GM12878 (cell line): ENCODE results near the gene RNF175. TPM values are rescaled to one million over a fixed set of nuclear protein-coding genes. Genes with fewer than 3 reads are reported as not detected.

ENCODE experiments used
- ATAC-seq: fragments of 200-7000 bp; cut with Tn5 transposase; 3 replicates; pipeline ENCODE4 v1.9.1; 2020; ENCODE audit warnings: mild to moderate bottlenecking, moderate library complexity
- BruUV-seq: library from RNA; stranded (reverse); fragments of 400-500 nt; replicated peaks from 2 replicates; lab custom pipeline; 2021; lab: Mats Ljungman, UMichigan
- CTCF ChIA-PET: fragments of 300-600 bp; sonication (Branson Sonifier 250); formaldehyde crosslinking; extraction: SDS; loops from one replicate; lab custom pipeline; 2021; ENCODE audit warnings: inconsistent platforms; lab: Yijun Ruan, JAX
- POLR2A ChIA-PET: fragments of 350-600 bp; formaldehyde crosslinking; extraction: SDS; loops from one replicate; lab custom pipeline; 2021; ENCODE audit warnings: inconsistent platforms; lab: Charles Lee
- RAD21 ChIA-PET: fragments of 300-600 bp; sonication (Branson Sonifier 250); formaldehyde crosslinking; loops from one replicate; lab custom pipeline; 2023; ENCODE audit warnings: antibody characterized with exemption; ENCODE audit not compliant: unreplicated experiment; lab: Charles Lee
- SMC1A ChIA-PET: fragments of 300-600 bp; sonication (Branson Sonifier 250); formaldehyde crosslinking; loops from one replicate; lab custom pipeline; 2023; ENCODE audit not compliant: unreplicated experiment, uncharacterized antibody; lab: Charles Lee
- DNase-seq: peaks from one replicate; pipeline ENCODE4 v3.0.0-alpha.2; 2011; ENCODE audit warnings: low read depth, low spot score
- FAIRE-seq: peaks from 3 replicates; lab custom pipeline; 2011; peaks lifted over from hg19 to GRCh38; lab: Jason Lieb, UNC
- H2AFZ ChIP-seq: 2 replicates; pipeline ENCODE4 v1.6.0; 2011; ENCODE audit warnings: low read depth, low read length, control low read depth; ENCODE audit not compliant: control insufficient read depth
- H3K27ac ChIP-seq: 2 replicates; pipeline ENCODE4 v1.5.1; 2011; ENCODE audit warnings: control low read depth; ENCODE audit not compliant: control insufficient read depth, insufficient read depth
- H3K27me3 ChIP-seq, 2 experiments: replicated peaks in 1 of 2; 2 replicates each; pipeline versions ENCODE4 v1.6.0 to v1.6.1; 2011; ENCODE audit warnings: low read length in 1 of 2; ENCODE audit not compliant: control insufficient read depth in 2 of 2, insufficient read depth in 2 of 2
- H3K36me3 ChIP-seq, 2 experiments: 2 replicates each; pipeline ENCODE4 v1.5.1; 2011; ENCODE audit warnings: low read length in 1 of 2; ENCODE audit not compliant: control insufficient read depth in 2 of 2, insufficient read depth in 2 of 2
- H3K4me1 ChIP-seq: 2 replicates; pipeline ENCODE4 v1.6.1; 2011; ENCODE audit warnings: mild to moderate bottlenecking, low read length, moderate library complexity, mixed read lengths; ENCODE audit not compliant: control insufficient read depth, insufficient read depth
- H3K4me2 ChIP-seq: 2 replicates; pipeline ENCODE4 v1.6.0; 2011; ENCODE audit warnings: control low read depth; ENCODE audit not compliant: control insufficient read depth, insufficient read depth
- H3K4me3 ChIP-seq: fragments of 200-600 bp; sonication (generic); 2 replicates; pipeline ENCODE4 v1.5.1; 2016
- H3K79me2 ChIP-seq: 2 replicates; pipeline ENCODE4 v1.6.0; 2011; ENCODE audit warnings: low read length; ENCODE audit not compliant: control insufficient read depth, insufficient read depth
- H3K9ac ChIP-seq: 2 replicates; pipeline ENCODE4 v1.8.0; 2011; ENCODE audit warnings: low read length, control low read depth, mixed read lengths; ENCODE audit not compliant: control insufficient read depth, insufficient read depth
- H3K9me3 ChIP-seq: replicated peaks from 3 replicates; pipeline ENCODE4 v1.5.1; 2011; ENCODE audit warnings: mild to moderate bottlenecking, low read length; ENCODE audit not compliant: control insufficient read depth, insufficient read depth
- H4K20me1 ChIP-seq: 2 replicates; pipeline ENCODE4 v1.6.0; 2011; ENCODE audit not compliant: control insufficient read depth, insufficient read depth
- PKNOX1 ChIP-seq: fragments of 450-650 bp; IDR thresholded peaks from 2 replicates; pipeline ENCODE4 v1.6.1; 2016; ENCODE audit warnings: mild to moderate bottlenecking
- POLR2AphosphoS2 ChIP-seq: IDR thresholded peaks from 2 replicates; pipeline ENCODE4 v1.6.1; 2011; ENCODE audit warnings: low read depth, mild to moderate bottlenecking, low read length, improper control_type of control experiment, moderate library complexity
- TBL1XR1 ChIP-seq: IDR thresholded peaks from 2 replicates; pipeline ENCODE4 v1.6.1; 2012; ENCODE audit warnings: low read depth, low read length, improper control_type of control experiment
- ZBTB11 ChIP-seq: fragments of 450-650 bp; formaldehyde crosslinking; IDR thresholded peaks from 2 replicates; pipeline ENCODE4 v1.5.0; 2022; ENCODE audit warnings: mild to moderate bottlenecking, missing genetic modification characterization
- in situ Hi-C: fragments of 300-500 bp; cut with MboI; formaldehyde crosslinking; loops from 9 replicates; pipeline ENCODE4 v1.14.3; 2018; ENCODE audit warnings: mixed read lengths
- intact Hi-C: fragments of 100-400 bp; cut with micrococcal nuclease; formaldehyde crosslinking; loops from one replicate; pipeline ENCODE4 v1.14.2; 2022; ENCODE audit not compliant: unreplicated experiment
- polyA plus RNA-seq, 11 experiments: library from polyadenylated mRNA; depleted of rRNA in 4 of 11; unstranded in 6 of 11; stranded (reverse) in 5 of 11; fragments of >200 nt; fragmentation: Nextera tagmentation in 4 of 11; fragmentation: Illumina TruSeq in 1 of 11; extraction: Ambion mirVana in 4 of 11; extraction: Trizol in 1 of 11; gene quantifications; 1 replicate in 1 of 11; 2 replicates in 10 of 11; pipeline versions ENCODE4 v1.2.1 to v1.2.3, GENCODE V29; 2011 to 2016; ENCODE audit warnings: inconsistent platforms in 2 of 11, missing spikeins in 2 of 11, low read depth in 1 of 11
- total RNA-seq, 4 experiments: library from RNA; depleted of rRNA in 3 of 4; stranded (reverse); fragments of >200 nt in 3 of 4; fragmentation: Illumina TruSeq in 1 of 4; extraction: Trizol in 1 of 4; gene quantifications; 2 replicates each; pipeline versions ENCODE4 v1.2.1 to v1.2.3, GENCODE V29; 2013 to 2021
- TF ChIP-seq, protein P1 (sequence below): fragments of 150-350 bp; IDR thresholded peaks from 2 replicates; pipeline ENCODE4 v1.6.1; 2016; ENCODE audit warnings: low read depth, low read length
- TF ChIP-seq, protein P2 (sequence below): fragments of 450-650 bp; IDR thresholded peaks from 2 replicates; pipeline ENCODE4 v1.6.1; 2016; ENCODE audit warnings: mild to moderate bottlenecking, moderate library complexity, borderline replicate concordance

RNF175 gene
- total and polyA plus RNA-seq, 10 of the 15 experiments (the other 5 are each of a cell fraction or from before 2014, with no cell fraction given): not detected

- no peak for TF ChIP-seq ZBTB11
- no peak for TF ChIP-seq POLR2AphosphoS2
- TF ChIP-seq PKNOX1: no peak
These were observed 18.3 kb downstream of the RNF175 start (continued) for GRCh38 chr4:153741541-153741940.

DNA sequence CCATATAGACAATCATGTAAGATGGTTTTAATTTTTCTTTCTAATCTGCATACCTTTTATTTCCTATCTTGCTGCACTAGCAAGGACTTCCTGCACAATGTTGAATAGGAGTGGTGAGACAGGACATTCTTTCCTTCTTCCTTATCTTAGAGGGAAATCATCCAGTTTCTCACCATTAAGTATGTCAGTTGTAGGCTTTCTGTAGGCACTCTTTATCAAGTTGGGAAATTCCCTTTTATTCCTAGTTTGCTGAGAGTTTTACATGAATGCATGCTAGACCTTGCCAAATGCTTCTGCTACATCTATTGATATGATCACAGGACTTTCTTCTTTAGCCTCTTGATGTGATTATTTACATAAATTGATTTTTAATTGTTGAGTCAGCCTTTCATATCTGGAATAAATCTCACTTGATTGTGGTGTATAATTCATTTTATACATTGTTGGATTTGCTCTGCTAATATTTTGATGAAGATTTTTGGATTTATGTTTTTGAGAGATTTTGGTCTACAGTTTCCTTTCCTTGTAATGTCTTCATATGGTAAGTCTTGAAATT lies 23.8 kb downstream of the RNF175 start:
- DNase-seq (no peak), ATAC-seq (no peak), FAIRE-seq (no peak)
- H2AFZ ChIP-seq: no peak overlapping the region
- in situ Hi-C loops (no loop called here), intact Hi-C loops (no loop called here)
- no peak overlapping the region for H3K9ac ChIP-seq
- ChIA-PET CTCF (no interaction called here), POLR2A (no interaction called here), SMC1A (no interaction called here), RAD21 (no interaction called here)
- H3K4me3 ChIP-seq: no peak overlapping the region
- no peaks in the 10 kb centered on the region for H4K20me1 ChIP-seq
- BruUV-seq: no TSS peak
- peaks cover 2% of the 10 kb centered on the region; the same call in 1 of the 3 replicates for H3K9me3 ChIP-seq
- no peak overlapping the region for H3K4me2 ChIP-seq
- H3K36me3 ChIP-seq: no peaks in the 10 kb centered on the region
- 0 out of 4 replicates have a peak, but pooled peaks cover 0 to 4% of the 10 kb centered on the region in 2 experiments for H3K27me3 ChIP-seq
- H3K4me1 ChIP-seq: peaks cover 4% of the 10 kb centered on the region; the same call in 1 of the 2 replicates
- no peaks in the 10 kb centered on the region for H3K79me2 ChIP-seq
- no peak overlapping the region for H3K27ac ChIP-seq
- TF ChIP-seq, protein P1, sequence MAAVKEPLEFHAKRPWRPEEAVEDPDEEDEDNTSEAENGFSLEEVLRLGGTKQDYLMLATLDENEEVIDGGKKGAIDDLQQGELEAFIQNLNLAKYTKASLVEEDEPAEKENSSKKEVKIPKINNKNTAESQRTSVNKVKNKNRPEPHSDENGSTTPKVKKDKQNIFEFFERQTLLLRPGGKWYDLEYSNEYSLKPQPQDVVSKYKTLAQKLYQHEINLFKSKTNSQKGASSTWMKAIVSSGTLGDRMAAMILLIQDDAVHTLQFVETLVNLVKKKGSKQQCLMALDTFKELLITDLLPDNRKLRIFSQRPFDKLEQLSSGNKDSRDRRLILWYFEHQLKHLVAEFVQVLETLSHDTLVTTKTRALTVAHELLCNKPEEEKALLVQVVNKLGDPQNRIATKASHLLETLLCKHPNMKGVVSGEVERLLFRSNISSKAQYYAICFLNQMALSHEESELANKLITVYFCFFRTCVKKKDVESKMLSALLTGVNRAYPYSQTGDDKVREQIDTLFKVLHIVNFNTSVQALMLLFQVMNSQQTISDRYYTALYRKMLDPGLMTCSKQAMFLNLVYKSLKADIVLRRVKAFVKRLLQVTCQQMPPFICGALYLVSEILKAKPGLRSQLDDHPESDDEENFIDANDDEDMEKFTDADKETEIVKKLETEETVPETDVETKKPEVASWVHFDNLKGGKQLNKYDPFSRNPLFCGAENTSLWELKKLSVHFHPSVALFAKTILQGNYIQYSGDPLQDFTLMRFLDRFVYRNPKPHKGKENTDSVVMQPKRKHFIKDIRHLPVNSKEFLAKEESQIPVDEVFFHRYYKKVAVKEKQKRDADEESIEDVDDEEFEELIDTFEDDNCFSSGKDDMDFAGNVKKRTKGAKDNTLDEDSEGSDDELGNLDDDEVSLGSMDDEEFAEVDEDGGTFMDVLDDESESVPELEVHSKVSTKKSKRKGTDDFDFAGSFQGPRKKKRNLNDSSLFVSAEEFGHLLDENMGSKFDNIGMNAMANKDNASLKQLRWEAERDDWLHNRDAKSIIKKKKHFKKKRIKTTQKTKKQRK: no peak
- TF ChIP-seq, protein P2, sequence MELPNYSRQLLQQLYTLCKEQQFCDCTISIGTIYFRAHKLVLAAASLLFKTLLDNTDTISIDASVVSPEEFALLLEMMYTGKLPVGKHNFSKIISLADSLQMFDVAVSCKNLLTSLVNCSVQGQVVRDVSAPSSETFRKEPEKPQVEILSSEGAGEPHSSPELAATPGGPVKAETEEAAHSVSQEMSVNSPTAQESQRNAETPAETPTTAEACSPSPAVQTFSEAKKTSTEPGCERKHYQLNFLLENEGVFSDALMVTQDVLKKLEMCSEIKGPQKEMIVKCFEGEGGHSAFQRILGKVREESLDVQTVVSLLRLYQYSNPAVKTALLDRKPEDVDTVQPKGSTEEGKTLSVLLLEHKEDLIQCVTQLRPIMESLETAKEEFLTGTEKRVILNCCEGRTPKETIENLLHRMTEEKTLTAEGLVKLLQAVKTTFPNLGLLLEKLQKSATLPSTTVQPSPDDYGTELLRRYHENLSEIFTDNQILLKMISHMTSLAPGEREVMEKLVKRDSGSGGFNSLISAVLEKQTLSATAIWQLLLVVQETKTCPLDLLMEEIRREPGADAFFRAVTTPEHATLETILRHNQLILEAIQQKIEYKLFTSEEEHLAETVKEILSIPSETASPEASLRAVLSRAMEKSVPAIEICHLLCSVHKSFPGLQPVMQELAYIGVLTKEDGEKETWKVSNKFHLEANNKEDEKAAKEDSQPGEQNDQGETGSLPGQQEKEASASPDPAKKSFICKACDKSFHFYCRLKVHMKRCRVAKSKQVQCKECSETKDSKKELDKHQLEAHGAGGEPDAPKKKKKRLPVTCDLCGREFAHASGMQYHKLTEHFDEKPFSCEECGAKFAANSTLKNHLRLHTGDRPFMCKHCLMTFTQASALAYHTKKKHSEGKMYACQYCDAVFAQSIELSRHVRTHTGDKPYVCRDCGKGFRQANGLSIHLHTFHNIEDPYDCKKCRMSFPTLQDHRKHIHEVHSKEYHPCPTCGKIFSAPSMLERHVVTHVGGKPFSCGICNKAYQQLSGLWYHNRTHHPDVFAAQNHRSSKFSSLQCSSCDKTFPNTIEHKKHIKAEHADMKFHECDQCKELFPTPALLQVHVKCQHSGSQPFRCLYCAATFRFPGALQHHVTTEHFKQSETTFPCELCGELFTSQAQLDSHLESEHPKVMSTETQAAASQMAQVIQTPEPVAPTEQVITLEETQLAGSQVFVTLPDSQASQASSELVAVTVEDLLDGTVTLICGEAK: no peak
- TF ChIP-seq TBL1XR1 (no peak), PKNOX1 (no peak)
